HG03558 (cell line): ENCODE measurements around the gene GAST.

Experiments used
- ATAC-seq: cut with Tn5 transposase; IDR thresholded peaks from one replicate; pipeline ENCODE4 v1.9.1; 2021; ENCODE audit warnings: moderate number of reproducible peaks; ENCODE audit not compliant: unreplicated experiment; ENCODE audit errors: extremely low read depth

GAST gene

DNA sequence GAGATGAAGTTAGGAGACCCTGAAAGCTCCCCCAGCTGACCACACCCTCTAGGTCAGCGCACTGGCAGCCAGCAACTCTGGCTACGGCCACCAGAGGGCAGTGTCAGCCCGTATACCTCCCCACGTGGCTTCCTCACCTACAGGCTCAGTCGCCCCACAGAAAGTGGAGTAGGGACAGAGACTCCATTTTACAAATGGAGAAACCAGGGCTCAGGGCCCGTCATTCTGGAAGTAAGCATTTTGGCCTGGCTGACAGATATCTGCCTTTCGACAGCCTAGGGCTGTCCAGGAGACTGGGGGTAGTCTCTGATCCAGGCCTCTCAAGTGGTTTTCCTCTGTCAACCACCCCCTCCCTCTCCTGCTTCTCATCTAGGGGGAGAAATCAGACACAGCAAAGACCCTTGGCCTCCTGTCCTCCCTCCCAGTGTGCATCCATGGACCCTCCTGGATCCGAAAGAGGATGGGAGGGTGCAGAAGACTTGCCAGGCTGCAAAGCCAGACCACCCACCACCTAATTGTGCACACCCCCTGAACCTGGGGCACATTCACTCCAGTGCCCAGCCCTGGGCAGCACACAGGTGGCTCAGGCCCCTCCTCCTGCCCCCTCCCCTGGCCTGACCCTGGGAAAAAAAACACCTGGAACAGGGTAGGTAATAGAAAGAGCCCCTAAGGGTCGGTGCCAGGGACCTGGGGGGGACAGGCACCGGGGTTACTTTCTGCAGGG is 26.1 kb downstream of the GAST start:
- ATAC-seq, result no peak

DNA sequence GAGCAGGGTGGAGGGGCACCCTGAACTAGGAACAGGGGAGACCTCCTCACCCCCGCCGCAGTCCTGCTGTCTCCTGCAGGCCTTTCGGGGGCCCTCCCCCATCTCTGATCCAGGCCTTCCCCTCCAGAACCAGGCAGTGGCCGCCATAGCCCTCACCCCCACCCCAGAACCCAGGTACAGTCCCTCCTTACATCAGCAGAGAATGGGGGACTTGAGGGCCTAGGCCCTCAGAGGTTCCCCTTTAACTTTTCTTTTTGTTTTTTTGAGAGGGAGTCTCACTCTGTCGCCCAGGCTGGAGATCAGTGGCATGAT is 26.6 kb downstream of the GAST start:
- no peak for ATAC-seq

DNA sequence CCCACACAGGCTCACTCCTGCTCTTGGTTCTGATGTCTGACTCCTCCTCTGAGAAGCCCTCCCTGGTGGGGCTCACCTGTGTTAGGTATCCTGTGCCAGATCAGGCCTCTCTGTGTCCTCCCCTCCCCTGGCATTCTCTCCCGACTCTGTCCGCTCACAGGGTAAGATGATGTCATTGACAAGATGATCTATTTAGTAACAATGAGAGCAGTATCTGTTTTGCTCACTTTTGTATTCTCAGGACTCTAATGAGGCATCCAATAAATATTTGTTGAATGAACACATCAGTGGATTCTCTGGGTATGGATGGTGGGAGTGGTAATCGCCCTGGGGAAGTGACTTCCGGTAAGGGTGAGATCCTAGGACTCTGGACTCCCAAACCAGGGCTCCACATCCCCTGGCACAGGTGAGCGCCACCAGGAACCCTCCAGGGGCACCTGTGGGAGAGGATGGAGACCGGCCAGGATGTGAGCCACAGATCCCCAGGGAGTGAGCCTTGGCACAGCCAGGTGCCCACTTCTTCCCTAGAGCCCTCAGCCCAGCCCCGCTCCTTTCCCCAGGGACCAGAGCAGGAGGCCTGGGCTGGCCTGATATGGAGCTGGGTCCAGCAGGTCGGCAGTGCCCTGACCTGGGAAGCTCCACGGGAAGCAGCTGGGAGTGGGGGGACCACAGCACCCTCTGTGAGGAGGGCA is 27.7 kb downstream of the GAST start:
- ATAC-seq, result no peak

DNA sequence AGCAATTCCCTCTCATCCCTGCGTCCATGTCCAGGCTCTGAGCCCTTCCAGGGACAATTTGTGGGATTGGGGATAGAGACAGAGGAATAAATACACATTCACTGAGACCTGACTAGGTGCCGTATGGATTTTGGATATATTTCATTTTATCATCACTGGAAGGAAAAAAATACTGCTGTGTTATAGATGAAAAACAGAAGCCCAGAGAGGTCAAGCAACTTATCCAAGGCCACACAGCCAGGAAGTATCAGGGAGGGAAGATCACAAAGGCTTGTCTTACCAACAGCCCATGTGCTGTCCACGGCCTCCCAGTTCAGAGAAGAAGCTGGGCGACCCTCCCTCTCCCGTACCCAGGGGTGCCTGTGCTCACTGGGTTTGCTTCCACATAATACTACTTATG is 28.4 kb downstream of the GAST start:
- ATAC-seq, result no peak

DNA sequence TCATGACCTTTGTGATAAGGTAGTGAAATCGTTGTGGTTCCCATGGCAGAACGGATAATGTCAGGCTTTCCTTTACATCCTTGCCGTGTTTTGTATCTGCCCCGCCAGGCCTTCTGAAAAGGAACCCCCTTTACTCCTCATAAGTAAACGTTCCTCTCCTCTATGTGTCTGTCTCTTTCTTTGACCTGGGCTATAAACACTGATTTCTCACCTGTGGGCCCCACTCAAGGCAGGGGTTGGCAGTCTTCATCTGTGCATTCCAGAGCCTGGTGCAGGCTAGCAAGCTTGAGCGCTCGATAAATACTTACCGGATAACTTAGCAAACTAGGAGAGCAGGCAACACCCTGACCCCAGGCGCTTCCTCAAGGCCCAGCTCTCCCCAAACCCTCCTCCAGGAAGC is 29.6 kb downstream of the GAST start:
- no peak for ATAC-seq

DNA sequence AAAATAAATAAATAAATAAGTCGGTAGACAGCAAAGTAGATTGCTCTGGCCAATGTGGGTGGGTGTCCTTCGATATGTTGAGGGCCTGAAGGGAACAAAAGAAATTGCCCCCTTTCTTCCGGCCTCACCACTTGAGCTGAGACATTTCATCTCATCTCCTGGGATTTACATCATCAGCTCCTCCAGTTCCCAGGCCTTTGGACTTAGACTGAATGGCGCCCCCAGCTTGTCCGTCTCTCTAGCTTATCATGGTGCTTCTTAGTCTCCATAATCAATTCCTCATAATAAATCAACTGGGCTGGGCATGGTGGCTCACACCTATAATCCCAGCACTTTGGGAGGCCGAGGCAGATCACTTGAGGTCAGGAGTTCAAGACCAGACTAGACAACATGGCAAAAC is 36.1 kb downstream of the GAST start:
- no peak for ATAC-seq

DNA sequence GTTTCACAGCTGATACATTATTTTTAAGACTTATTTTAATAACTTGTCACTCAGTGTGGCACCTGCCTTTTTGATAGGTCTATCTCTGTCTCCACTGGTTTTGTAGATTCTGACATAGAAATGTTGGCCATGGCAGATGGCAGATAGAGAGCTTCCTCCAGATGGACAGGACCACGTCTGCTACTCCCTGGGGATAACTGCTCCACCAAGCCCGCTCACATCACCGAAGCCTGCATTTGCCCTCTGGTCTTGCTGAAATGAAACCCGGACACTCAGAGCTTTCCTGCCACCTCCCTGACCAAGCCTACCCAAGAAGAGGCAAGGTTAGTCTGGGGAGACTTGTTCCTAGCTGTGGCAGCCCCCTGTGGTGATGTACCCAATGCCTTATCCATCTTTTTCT is 38.7 kb downstream of the GAST start:
- no peak for ATAC-seq

DNA sequence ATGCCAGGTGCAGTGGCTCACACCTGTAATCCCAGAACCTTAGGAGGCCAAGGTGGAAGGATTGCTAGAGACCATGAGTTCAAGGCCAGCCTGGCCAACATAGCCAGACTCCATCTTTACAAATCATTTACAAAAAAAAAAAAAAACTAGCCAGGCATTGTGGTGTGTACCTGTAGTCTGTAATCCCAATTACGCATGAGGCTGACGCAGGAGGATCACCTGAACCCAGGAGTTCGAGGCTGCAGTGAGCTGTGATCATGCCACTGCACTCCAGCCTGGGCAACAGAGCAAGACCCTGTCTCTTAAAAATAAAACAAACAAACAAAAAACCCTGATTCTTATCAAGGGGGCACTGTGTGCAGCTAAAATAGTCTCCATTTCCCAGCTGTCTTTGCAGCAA is 39.2 kb downstream of the GAST start:
- no peak for ATAC-seq

DNA sequence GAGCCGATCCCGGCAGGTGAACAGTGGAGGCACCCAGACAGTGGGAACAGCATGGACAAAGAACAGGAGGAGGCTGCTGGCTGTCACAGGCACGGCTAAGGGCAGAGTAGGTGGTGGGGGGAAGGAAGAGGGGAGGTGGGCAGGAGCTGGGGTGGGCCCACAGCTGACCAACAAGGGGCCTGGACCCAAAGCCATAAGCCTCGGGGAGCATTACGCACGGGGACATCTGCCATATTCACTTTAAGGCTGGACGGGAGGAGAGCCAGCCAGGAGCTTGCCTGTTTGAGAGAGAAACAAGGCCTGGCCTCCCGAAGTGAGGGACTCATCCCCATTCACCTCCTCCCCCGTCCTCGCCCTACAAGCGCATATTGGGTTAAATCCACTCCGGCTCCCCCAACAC is 41.9 kb downstream of the GAST start:
- no peak for ATAC-seq

DNA sequence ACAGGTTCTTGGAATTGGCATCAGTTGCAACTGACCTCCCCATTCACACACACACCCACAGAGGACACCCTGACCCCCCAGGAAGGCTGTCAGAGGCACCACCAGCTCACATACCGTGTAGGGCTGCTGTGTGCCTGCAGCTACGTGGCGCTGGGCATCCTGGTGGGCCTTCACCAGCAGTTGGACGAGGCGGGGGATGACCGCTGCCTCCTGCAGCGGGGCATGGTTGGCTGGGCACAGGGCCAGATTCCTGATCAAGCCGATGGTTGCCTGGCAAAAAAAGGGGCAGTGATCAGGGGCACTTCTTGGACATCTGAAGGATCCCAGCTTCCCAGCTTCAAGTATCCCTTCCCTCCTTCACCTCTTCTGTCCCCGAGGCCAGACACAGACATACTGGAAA is 46.5 kb downstream of the GAST start:
- no peak for ATAC-seq

DNA sequence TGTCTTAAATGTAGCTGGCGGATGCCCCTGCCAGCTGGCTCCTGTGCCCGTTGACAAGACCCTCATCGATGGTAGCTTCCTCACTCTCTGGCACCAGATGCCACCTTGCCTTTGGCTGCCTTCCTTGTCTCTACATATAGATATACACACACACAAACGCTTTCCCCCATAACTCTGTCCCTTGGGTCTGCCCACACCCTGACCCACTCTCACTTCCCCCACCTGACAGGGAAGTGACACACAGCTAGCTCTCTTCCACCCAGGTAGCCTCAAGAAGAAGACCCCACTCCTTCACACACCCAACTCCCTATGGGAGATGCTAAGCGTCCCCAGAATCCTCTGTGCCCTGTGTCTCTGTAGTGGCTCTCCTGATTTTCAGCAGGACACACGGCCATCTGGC is 48.7 kb downstream of the GAST start:
- ATAC-seq, result no peak

DNA sequence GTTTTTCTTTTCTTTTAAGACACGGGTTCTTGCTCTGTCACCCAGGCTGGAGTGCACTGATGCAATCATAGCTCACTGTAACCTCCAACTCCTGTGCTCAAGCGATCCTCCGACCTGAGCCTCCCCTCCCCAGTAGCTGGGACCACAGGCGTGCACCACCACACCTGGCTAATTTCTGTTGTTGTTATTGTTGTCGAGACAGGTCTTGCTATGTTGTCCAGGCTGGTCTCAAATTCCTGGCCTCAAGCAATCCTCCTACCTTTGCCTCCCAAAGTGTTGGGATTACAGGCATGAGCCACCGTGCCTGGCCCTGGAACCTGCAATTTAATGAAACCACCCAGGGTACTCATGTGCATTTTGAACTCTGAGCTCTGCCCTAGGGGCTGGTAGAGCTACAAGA is 50.3 kb downstream of the GAST start:
- no peak for ATAC-seq

DNA sequence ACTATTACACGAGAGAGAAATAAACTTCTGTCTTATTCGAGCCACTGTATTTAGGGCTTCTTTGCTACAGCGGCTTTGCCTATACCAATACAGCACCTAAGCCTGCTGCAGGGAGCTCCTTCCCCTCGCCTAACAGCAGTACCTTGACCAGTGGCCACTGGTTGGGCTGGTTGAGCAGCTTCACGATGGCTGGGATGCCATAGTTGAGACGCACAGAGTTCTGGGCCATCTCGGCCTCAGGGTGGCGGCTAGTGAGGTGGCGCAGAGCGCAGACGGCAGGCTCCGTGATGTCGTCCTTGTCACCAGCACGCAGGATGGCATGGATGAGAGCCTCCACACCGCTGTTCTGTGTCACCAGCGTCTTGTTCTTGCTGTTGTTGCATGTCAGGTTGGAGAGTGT is 50.7 kb downstream of the GAST start:
- no peak for ATAC-seq

DNA sequence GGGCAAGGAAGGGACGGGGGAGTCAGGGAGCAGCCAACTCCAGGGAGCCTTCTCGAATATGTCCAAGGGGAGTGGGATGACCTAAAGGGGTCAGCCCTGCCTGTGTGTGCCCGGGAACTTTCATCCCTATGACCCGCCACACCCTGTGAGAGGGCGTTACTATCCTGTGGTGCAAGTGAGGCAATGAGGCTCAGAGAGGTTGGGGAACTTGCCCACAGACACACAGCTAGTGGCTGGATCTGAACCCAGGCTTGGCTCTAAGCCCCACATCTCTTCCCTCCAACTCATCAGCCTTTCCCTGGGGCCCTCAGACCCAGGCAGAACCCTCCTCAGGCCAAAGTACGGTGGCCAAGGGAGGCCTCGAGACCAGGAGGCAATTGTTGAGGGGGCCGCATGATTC is 51.2 kb downstream of the GAST start:
- ATAC-seq, result no peak
